ENCODE data around the gene DEPDC7.
"Not testable (repeated sequence)": the region's sequence is repeated elsewhere in the genome, so short reads cannot be mapped to it uniquely, and the experiment has no call there.

The DEPDC7 gene

GRCh38 chr11:33027233-33027632, 11.6 kb downstream of the DEPDC7 start:
- no peak for DNase-seq

- no peak for DNase-seq
Observed at GRCh38 chr11:33027846-33028536, 12.3 kb downstream of the DEPDC7 start.

- no peak for DNase-seq
Observed at GRCh38 chr11:33028537-33028914, 12.8 kb downstream of the DEPDC7 start.

GRCh38 chr11:33029218-33029617, 13.5 kb downstream of the DEPDC7 start:
- not testable (repeated sequence) for DNase-seq

- DNase-seq: no peak
Observed at GRCh38 chr11:33033493-33033892, 17.8 kb downstream of the DEPDC7 start.

GRCh38 chr11:33035011-33035410, 19.3 kb downstream of the DEPDC7 start:
- DNase-seq: no peak

GRCh38 chr11:33039274-33040032, 23.8 kb downstream of the DEPDC7 start, which contains the start of gene TCP11L1:
TSS of gene TCP11L1 (plus strand) at chr11:33039572. CDS start at chr11:33043774, 4,202 bp downstream.
- peak; percentile 84 for DNase-seq

- peak; percentile 65 for DNase-seq
Observed at GRCh38 chr11:33040033-33040861, 24.6 kb downstream of the DEPDC7 start.

- no peak for DNase-seq
Observed at GRCh38 chr11:33040862-33041453, 25.3 kb downstream of the DEPDC7 start.

- no peak for DNase-seq
Observed at GRCh38 chr11:33043221-33043830, 27.6 kb downstream of the DEPDC7 start.

- DNase-seq: no peak
Observed at GRCh38 chr11:33044285-33044756, 28.6 kb downstream of the DEPDC7 start.

- DNase-seq: no peak
Observed at GRCh38 chr11:33045551-33046255, 30.0 kb downstream of the DEPDC7 start.

- DNase-seq: not testable (repeated sequence)
Observed at GRCh38 chr11:33048701-33049100, 33.0 kb downstream of the DEPDC7 start.

- DNase-seq: not testable (repeated sequence)
Observed at GRCh38 chr11:33049565-33050408, 34.1 kb downstream of the DEPDC7 start.

GRCh38 chr11:33052231-33052630, 36.6 kb downstream of the DEPDC7 start:
- no peak for DNase-seq

- no peak for DNase-seq
Observed at GRCh38 chr11:33055375-33055774, 39.7 kb downstream of the DEPDC7 start.

- DNase-seq: no peak
Observed at GRCh38 chr11:33057284-33057683, 41.6 kb downstream of the DEPDC7 start.

GRCh38 chr11:33059331-33060007, 43.8 kb downstream of the DEPDC7 start:
- DNase-seq: no peak

- no peak for DNase-seq
Observed at GRCh38 chr11:33060271-33060670, 44.6 kb downstream of the DEPDC7 start.

GRCh38 chr11:33062137-33062536, 46.5 kb downstream of the DEPDC7 start:
- DNase-seq: no peak
